GM15510 (cell line): Measurements from ENCODE around the gene MAP3K5.

Source experiments
- POLR2A ChIP-seq: IDR thresholded peaks from 3 replicates; pipeline ENCODE4 v1.6.1; 2011; ENCODE audit warnings: borderline replicate concordance; ENCODE audit not compliant: insufficient read length; ENCODE audit errors: extremely low read depth

Gene MAP3K5

GRCh38 chr6:136769759-136770158 lies 22.5 kb downstream of the MAP3K5 start:
- no peak for TF ChIP-seq POLR2A

- no peak for TF ChIP-seq POLR2A
These were observed 23.2 kb downstream of the MAP3K5 start for GRCh38 chr6:136769124-136769523.

- TF ChIP-seq POLR2A = no peak
These were observed 24.5 kb downstream of the MAP3K5 start for GRCh38 chr6:136767570-136768309.

- no peak for TF ChIP-seq POLR2A
These were observed 25.2 kb downstream of the MAP3K5 start for GRCh38 chr6:136767103-136767502.

- TF ChIP-seq POLR2A = no peak
These were observed 26.0 kb downstream of the MAP3K5 start for GRCh38 chr6:136766274-136766673.

GRCh38 chr6:136764517-136764993 lies 27.7 kb downstream of the MAP3K5 start:
- no peak for TF ChIP-seq POLR2A

GRCh38 chr6:136763716-136764516 lies 28.4 kb downstream of the MAP3K5 start:
- no peak for TF ChIP-seq POLR2A

GRCh38 chr6:136763255-136763654 lies 29.0 kb downstream of the MAP3K5 start:
- no peak for TF ChIP-seq POLR2A

- TF ChIP-seq POLR2A = no peak
These were observed 30.0 kb downstream of the MAP3K5 start for GRCh38 chr6:136762022-136762975.

- TF ChIP-seq POLR2A = no peak
These were observed 30.9 kb downstream of the MAP3K5 start for GRCh38 chr6:136761227-136761922.

GRCh38 chr6:136757150-136757549 lies 35.1 kb downstream of the MAP3K5 start:
- no peak for TF ChIP-seq POLR2A

GRCh38 chr6:136754820-136755219 lies 37.5 kb downstream of the MAP3K5 start:
- no peak for TF ChIP-seq POLR2A

GRCh38 chr6:136753624-136754023 lies 38.7 kb downstream of the MAP3K5 start:
- no peak for TF ChIP-seq POLR2A

- TF ChIP-seq POLR2A = no peak
These were observed 39.7 kb downstream of the MAP3K5 start for GRCh38 chr6:136752554-136752953.
